Stimulated activated CD4-positive, alpha-beta T cell treated with anti-CD3 and anti-CD28 coated beads, Interleukin-1b, Interleukin-23, amount 100 ng/mL, for 4 hours (primary cell): ENCODE measurements around the gene CRYGN.

Experiments used
- DNase-seq, 2 donors: peaks; one replicate each; pipeline ENCODE4 v3.0.0-alpha.2; 2020; ENCODE audit warnings: low read depth in 2 of 2

CRYGN gene

GRCh38 chr7:151391358-151391730 is 48.6 kb downstream of the CRYGN start:
- no peak for DNase-seq

- DNase-seq = no peak
These were observed 49.2 kb downstream of the CRYGN start for GRCh38 chr7:151390598-151391357.

- DNase-seq = no peak
These were observed 50.0 kb downstream of the CRYGN start for GRCh38 chr7:151389768-151390597.

- no peak for DNase-seq
These were observed 50.7 kb downstream of the CRYGN start for GRCh38 chr7:151389096-151389767.

GRCh38 chr7:151388430-151388829 is 51.5 kb downstream of the CRYGN start:
- no peak for DNase-seq

GRCh38 chr7:151388007-151388297 is 52.0 kb downstream of the CRYGN start:
- no peak for DNase-seq

- no peak for DNase-seq
These were observed 52.6 kb downstream of the CRYGN start for GRCh38 chr7:151387161-151388006.

- no peak for DNase-seq
These were observed 53.4 kb downstream of the CRYGN start for GRCh38 chr7:151386301-151387160.

- DNase-seq = no peak
These were observed 54.2 kb downstream of the CRYGN start for GRCh38 chr7:151385626-151386300.

- DNase-seq = no peak
These were observed 54.9 kb downstream of the CRYGN start for GRCh38 chr7:151384776-151385625.

GRCh38 chr7:151384352-151384697 is 55.6 kb downstream of the CRYGN start:
- DNase-seq = no peak

- DNase-seq = no peak
These were observed 56.1 kb downstream of the CRYGN start for GRCh38 chr7:151383638-151384351.

- DNase-seq = no peak
These were observed 57.7 kb downstream of the CRYGN start for GRCh38 chr7:151382079-151382885.

- DNase-seq = peak; percentile 18 to 27
These were observed 58.4 kb downstream of the CRYGN start for GRCh38 chr7:151381348-151382078.

GRCh38 chr7:151381098-151381347 is 58.9 kb downstream of the CRYGN start:
- DNase-seq = no peak

GRCh38 chr7:151380199-151381097 is 59.5 kb downstream of the CRYGN start:
- no peak for DNase-seq
